HG03280 (cell line): ENCODE data around the gene PARD6A.
"Not testable (repeated sequence)": the region's sequence is repeated elsewhere in the genome, so short reads cannot be mapped to it uniquely, and the experiment has no call there.

Experiments used
- ATAC-seq: cut with Tn5 transposase; IDR thresholded peaks from one replicate; pipeline ENCODE4 v1.9.1; 2021; ENCODE audit warnings: mild to moderate bottlenecking, moderate library complexity; ENCODE audit not compliant: unreplicated experiment

Gene PARD6A

DNA sequence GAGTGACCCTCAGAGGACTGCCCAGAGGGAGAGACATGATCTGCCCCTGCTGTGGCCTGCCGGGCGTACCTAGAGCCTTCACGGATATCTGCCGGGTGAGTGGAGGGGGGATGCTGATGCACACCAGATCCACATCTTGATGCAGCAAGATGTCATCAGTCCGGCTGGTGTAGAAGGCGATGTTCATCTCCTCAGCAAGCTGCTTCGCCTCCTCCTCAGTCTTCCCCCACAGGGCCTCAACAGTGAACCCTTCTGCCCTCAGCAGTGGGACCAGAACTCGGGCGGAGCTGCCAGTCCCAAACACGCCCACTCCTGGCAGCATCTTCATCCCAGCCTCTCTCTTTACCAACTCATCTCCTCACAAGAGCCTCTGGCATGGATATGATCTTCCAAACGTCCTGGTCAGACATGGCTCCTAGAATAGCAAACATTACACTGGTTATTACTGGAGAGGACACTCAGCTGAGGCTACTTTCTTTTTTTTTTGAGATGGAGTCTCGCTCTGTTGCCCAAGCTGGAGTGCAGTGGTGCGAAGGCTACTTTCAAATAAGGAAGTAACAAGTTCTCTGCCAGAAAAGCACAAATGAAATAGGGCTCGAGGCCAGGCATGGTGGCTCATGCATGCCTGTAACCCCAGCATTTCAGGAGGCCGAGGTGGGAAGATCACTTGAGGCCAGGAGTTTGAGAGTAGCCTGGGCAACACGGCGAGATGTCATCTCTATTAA, 24.8 kb downstream of the PARD6A start:
- ATAC-seq = no peak

DNA sequence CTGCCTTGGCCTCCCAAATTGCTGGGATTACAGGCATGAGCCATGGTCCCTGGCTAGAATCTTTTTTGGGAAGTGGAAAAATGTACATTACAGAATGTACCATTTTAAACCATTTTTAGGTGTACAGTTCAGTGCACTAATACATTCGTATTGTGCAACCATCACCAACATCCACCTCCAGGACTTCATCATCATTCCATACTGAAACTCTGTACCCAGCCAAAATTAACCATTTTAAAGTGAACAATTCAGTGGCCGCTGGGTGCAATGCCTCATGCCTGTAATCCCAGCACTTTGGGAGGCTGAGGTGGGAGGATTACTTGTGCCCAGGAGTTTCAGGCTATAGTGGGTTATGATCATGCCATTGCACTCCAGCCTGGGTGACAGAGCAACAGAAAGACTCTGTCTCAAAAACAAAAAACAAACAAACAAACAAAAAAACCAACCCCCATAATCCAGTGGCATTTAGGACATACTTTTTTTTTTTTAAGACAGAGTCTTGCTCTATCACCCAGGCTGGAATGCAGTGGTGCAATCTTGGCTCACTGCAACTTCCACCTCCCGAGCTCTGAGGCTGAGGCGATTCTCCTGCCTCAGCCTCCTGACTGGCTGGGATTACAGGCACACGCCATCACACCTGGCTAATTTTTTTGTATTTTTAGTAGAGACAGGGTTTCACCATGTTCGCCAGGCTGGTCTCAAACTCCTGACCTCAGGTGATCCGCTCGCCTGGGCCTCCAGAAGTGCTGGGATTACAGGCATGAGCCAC, 32.9 kb downstream of the PARD6A start:
- ATAC-seq = not testable (repeated sequence)

DNA sequence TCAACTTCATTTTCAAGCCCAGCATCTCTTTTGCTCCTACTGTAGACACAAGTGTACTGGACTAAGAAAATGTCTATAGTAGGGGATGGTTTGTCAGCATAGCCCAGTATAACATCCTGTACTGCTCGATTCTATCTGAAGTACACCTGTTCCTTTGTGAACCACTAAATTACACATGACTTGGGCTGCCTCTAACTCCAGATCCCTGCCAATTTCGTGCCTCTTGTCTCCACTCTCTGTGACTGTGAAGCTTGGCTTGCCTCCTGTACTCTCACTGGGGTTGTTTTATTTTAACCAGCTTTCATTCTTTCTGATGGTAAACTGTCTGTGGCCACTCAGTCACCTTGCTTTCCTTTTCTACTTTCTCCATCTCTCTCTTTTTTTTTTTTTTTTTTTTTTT, 33.9 kb downstream of the PARD6A start:
- no peak for ATAC-seq

DNA sequence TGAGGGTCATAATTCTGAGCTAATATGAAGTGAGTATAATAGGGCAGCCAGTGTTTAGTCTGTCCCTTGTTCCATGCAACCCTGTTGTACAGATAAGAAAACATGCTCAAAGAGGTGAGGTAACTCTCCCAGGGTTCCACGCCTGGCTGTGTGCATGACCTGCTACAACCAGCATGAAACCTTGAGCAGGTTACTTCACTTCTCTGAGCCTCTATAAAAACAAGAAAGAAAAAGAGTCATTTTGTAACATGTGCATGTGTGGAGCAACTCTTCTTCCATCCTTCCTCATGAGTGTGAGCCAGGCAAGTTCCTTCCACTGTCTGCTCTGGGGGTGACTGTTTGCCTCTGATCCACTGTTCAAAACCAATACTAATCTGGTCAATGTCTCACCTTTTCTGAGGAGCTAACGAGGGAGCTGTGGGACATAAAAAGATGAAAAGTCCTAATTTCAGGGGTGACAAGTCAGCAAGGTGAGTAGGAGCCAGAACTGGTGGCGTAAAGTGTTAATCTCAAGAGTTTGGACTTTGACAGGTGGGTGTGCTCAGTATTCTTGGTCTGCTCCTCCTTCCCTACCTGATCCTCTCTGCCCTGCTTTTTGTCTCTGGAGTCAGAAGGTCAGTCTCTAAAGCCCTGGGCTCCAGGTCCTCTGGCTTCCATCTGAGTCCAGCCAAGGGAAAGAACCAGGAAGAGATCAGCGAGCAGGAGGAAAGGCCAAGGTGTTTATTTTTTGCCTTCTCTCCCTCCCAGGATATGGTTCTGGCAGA, 36.8 kb downstream of the PARD6A start:
- no peak for ATAC-seq

DNA sequence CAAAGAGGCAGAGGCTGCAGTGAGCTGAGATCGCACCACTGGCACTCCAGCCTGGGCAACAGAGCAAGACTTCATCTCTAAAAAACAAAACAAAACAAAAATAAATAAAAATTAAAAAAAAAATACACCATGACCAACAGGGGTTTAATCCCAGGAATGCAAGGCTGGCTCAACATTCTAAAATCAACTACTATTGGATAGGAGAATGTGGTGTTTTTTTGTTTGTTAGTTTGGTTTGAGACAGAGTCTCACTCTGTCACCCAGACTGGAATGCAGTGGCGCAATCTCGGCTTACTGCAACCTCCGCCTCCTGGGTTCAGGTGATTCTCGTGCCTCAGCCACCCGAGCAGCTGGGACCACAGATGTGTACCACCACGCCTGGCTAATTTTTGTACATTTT, 38.5 kb downstream of the PARD6A start:
- no peak for ATAC-seq

DNA sequence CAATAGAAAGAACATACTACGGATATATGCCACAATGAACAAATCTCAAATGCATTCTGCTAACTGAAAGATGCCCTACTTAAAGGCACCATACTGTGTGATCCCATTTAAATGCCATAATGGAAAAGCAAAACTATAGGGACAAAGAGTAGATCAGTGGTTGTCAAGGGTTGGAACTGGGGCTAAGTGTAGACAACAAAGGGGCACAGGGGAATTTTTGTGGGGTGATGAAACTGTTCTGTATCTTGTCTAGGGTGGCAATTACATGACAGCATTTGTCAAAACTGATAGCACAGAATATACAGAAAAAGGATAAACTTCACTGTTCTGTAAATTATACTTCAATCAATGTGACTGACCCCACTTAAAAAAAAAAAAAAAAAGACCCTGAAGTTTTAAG, 40.7 kb downstream of the PARD6A start:
- ATAC-seq = no peak

DNA sequence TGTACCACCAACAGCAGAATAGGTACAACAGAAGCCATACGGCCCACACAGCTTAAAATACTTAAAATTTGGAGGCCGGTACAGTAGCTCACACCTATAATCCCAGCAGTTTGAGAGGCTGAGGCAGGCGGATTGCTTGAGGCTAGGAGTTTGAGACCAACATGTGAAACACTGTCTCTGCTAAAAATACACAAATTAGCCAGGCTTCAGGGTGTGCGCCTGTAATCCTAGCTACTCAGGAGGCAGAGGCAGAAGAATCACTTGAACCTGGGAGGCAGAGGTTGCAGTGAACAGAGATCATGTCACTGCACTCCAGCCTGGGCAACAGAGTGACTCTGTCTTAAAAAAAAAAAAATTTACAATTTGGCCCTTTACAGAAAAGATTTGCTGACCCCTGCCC, 41.4 kb downstream of the PARD6A start:
- ATAC-seq = no peak

DNA sequence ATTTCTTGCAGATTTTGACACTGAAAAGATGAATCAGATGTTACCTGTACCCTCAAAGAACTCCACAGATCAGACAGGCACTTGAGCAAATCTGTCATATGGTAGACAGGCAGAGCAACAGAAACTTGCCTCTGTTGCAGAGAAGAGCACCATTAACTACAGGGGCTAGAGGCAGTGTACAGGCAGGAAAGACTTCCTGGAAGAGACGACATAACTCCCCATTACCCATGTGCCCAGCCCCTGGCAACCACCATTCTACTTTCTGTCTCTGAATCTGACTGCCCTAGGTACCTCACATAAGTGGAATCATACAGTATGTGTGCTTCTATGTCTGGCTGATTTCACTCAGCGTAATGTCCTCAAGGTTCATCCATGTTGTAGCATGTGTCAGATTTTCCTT, 42.9 kb downstream of the PARD6A start:
- no peak for ATAC-seq

DNA sequence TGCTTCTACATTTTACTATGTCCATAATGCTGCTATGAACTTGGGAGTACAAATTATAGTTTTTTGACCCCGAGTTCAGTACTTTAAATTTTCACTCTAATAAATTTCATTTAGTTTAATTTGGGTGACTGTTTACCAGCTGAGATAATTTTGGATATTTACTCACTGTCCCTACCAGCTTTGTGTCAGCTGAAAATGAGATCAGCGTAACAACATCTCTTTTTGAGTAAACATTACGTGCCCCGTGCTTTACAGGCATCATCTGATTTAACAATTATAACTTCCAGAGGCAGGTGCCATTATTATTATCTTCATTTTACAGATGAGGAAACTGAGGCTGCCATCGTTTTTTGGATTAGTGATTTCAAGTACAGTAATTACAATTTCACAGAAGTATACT, 43.4 kb downstream of the PARD6A start:
- no peak for ATAC-seq

DNA sequence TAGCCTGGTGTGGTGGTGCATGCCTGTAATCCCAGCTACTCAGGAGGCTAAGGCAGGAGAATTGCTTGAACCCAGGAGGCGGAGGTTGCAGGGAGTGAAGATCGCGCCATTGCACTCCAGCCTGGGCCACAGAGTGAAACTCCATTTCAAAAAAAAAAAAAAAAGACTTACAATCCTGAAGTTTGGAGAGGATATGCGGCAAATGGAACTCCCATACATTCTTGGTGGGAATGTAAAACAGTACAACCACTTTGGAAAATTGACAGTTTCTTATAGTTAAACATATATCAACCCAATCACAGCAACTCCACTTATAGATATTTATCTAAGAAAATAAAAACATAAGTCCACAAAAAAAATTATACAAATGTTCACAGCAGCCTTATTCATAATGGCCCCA, 46.5 kb downstream of the PARD6A start:
- ATAC-seq = no peak

DNA sequence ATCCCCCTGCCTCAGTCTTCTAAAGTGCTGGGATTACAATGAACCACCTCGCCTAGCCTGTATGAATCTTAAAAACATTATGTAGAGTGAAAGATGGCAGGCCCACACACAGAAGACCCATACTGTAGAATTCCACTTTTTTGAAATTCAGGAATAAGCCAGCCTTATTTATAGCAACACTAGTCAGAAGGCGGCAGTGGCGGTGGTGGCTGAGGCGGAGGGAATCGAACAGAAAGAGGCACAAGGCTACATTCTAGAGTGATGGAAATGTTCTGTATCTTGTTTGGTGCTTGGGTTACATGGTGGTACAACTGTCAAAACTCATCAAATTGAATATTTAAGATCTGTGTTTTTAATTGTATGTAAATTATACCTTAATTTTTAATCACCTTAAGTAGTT, 47.0 kb downstream of the PARD6A start:
- no peak for ATAC-seq

DNA sequence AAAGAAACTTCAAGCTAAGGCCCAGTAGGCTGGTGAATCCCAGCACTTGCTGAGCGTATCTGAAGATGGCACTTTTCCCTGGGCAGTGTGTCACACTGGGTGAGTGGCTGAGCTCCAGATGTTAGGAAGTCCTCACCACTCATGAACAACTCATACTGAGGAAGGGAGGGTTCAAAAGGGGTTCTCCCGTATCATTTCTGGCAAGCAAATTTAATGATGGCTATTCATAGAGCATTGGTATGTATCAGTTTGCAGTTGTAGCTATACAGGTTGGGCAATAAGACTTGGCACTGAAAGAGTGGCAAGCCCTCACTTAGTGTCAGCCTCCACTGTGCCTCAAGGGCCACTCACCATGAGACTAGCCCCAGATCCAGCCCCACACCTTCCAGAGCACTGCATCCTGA, 47.6 kb downstream of the PARD6A start:
- no peak for ATAC-seq

DNA sequence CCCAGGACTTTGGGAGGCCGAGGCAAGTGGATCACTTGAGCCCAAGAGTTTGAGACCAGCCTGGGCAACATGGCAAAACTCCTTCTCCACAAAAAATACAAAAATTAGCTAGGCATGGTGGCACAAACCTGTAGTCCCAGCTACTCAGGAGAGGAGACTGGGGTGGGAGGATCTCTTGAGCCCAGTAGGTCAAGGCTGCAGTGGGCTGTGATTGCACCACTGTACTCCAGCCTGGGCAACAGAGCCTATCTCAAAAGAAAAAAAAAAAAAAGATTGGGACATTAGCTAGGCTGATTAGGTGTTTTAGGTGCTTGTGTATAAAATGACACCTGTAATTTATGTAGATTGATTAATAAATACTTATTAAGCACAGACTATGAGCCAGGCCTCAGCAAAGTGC, 48.3 kb downstream of the PARD6A start:
- ATAC-seq = no peak

DNA sequence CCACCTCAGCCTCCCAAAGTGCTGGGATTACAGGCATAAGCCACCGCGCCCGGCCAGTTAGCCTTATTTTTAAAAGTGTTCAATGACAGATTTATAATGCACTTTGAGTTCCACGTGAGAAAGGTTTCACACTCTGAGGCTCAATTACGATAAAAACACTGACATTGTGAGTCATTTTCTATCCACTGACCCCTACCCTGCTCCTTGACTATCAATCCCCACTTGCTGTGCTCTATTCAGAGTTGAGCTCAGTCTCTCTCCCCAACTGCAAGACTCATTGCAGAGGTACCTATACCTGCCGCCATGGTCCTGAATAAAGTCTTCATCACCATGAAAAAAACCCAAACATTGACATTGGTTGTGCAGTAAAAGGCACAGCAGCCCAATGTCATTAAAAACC, 49.8 kb downstream of the PARD6A start:
- no peak for ATAC-seq
